ENCODE measurements around the gene IDH3G.
"Not testable (repeated sequence)": the region's sequence is repeated elsewhere in the genome, so short reads cannot be mapped to it uniquely, and the experiment has no call there.

Gene IDH3G

GRCh38 chrX:153794018-153794896 is at the start of gene IDH3G, which contains the start of gene SSR4:
IDH3G (minus strand) TSS chrX:153794375; CDS start chrX:153794326, 49 bp downstream.
SSR4 (plus strand) TSS chrX:153794668; CDS start chrX:153794688, 20 bp downstream.
- DNase-seq = peak; percentile 85

DNA sequence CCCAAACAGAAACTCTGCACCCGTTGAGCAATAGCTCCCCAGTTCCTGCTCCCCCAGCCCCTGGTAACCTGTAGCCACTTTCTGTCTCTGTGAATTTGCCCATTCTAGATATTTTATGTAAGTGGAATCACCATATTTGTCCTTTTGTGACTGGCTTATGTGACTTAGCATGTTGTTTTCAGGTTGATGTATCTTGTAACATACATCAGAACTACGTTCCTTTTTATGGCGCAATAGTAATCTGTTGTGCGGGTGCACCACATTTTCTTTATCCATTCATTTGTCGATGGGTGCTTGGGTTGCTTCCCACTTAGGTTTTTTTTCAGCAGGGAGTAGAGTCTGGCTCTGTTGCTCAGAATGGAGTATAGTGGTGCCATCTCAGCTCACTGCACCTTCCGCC is 42.7 kb upstream of the IDH3G start:
- DNase-seq = no peak

- no peak for DNase-seq
Observed at GRCh38 chrX:153832728-153833127, 38.6 kb upstream of the IDH3G start.

- DNase-seq = no peak
Observed at GRCh38 chrX:153831429-153832150, 37.4 kb upstream of the IDH3G start.

- DNase-seq = no peak
Observed at GRCh38 chrX:153830640-153831428, 36.7 kb upstream of the IDH3G start.

DNA sequence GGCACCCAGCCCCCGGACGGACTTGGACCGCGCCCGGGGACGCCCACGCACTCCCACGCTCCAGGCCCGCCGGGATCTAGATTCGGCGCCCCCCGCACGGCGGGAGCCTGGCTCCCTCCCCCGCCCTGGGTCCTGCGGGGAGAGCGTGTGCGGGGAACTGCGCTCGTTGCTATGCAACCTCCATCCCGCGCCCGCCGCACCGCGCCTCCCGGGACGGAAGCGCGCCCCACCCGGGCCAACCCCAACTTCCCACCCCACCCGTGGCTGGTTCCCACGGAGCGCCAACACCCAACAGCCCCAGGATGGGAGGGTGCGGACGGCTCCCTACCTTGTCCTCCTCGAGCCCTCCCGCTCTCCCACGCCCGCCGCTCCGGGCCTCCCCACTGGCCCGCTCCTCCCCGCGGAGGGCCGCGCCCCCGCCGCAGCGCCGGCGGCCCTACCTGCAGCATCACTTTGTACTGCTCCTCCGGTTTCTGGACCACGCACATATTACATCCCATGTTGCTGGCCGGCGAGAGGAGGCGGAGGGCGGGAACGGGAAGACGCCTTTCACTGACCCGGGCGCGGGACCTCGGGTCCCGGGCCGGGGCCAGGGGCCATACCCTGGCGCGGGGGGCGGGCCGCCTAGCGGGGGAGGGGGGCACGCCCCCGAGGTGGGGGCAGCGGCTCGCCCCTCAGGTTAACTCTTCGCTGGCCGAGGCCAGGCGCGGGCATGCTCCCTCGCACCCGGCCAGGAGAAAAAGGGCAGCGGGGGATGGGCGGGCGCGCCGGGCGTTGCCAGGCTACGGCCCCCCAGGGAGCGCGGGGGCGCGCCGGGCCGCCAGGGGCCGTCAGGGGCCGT is 35.8 kb upstream of the IDH3G start, which contains the start of gene PDZD4:
Gene PDZD4 (minus strand): TSS at position 746 of the 841 bp plus-strand sequence. CDS start 246 bp downstream, at position 500.
- DNase-seq = no peak

GRCh38 chrX:153829549-153829798 is 35.3 kb upstream of the IDH3G start:
- no peak for DNase-seq

GRCh38 chrX:153828723-153829548 is 34.8 kb upstream of the IDH3G start:
- no peak for DNase-seq

GRCh38 chrX:153828308-153828707 is 34.1 kb upstream of the IDH3G start:
- DNase-seq = no peak

GRCh38 chrX:153827903-153828302 is 33.7 kb upstream of the IDH3G start:
- DNase-seq = no peak

GRCh38 chrX:153827016-153827415 is 32.8 kb upstream of the IDH3G start:
- no peak for DNase-seq

DNA sequence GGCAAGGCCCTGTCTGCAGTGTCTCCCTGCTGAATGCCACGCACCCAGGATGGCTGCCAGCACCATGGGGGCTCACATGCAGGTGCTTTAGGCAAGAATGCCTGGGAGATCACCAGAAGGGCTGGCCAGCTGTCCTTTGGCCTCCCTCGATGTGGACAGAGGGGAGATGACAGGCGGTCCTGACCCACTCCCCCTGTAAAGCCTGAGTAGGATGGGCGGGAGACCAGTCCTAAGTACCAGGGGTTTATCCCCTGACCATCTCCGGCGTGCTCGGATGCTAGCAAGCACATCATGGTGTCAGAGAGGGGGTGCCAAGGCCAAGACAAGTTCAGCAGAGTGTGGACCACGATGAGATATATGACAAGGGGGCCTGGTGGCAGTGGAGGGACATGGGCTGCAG is 30.9 kb upstream of the IDH3G start:
- no peak for DNase-seq

- DNase-seq = no peak
Observed at GRCh38 chrX:153824348-153824747, 30.2 kb upstream of the IDH3G start.

GRCh38 chrX:153821066-153821465 is 26.9 kb upstream of the IDH3G start:
- DNase-seq = no peak

DNA sequence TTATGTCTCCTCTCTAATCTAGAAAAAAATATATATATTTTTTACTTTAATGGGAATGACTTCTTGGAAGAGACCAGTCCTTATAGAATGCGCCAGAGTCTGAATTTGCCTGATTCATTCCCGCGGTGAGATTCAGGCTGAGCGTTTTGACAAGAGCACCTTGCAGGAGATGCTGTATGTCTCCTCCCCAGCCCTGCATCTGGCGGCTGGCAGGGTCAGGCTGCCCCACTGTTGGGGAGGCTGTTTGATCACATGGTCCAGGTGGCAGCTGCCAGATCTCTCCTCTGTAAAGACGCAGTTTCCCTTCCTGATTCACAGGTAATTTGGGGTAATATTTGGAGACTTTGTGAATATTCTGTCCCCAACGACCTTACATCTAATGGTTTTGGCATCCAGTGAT is 26.4 kb upstream of the IDH3G start:
- no peak for DNase-seq

DNA sequence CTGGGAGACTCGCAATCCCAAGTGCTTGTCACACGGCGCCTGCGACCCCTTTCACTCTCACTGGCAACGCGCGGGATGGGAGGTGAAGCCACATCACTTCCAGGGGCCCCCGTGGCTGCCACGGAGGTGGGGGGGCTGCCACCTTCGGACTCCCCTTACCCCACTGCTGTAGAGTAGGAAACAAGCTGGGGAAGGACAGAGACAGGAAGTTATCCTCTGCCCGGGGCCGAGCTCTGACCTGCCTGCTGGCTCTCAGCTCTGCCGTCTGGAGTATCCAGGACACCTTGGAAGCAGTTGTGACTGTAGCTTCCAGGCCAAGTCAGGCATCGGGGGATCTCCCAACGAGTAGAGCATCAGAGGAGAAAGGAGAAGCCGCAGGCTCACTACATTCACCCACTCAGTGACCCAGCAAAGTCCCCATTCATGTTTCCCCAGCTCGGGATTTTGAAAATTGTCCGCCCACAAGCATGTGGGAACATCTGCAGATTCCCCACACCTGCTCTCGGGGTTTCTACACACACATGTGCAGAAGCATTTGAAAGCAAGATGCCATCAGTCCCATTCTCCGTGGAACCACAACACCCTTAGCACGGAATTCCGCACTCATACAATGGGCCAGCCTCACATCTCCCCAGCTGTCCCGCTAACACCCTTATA is 25.3 kb upstream of the IDH3G start:
- DNase-seq = no peak

- no peak for DNase-seq
Observed at GRCh38 chrX:153818571-153819383, 24.6 kb upstream of the IDH3G start.

DNA sequence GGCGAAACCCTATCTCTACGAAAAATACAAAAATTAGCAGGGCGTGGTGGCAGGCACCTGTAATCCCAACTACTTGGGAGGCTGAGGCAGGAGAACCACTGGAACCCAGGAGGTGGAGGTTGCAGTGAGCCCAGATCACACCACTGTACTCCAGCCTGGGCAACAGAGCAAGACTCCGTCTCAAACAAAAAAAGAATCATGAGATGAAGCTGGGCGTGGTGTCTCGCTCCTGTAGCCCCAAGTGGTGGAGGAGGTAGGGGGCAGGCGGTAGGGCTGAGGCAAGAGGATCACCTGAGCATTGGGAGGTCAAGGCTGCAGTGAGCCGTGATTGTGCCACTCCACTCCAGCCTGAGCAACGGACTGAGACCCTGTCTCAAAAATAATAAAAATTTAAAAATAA is 23.9 kb upstream of the IDH3G start:
- not testable (repeated sequence) for DNase-seq

DNA sequence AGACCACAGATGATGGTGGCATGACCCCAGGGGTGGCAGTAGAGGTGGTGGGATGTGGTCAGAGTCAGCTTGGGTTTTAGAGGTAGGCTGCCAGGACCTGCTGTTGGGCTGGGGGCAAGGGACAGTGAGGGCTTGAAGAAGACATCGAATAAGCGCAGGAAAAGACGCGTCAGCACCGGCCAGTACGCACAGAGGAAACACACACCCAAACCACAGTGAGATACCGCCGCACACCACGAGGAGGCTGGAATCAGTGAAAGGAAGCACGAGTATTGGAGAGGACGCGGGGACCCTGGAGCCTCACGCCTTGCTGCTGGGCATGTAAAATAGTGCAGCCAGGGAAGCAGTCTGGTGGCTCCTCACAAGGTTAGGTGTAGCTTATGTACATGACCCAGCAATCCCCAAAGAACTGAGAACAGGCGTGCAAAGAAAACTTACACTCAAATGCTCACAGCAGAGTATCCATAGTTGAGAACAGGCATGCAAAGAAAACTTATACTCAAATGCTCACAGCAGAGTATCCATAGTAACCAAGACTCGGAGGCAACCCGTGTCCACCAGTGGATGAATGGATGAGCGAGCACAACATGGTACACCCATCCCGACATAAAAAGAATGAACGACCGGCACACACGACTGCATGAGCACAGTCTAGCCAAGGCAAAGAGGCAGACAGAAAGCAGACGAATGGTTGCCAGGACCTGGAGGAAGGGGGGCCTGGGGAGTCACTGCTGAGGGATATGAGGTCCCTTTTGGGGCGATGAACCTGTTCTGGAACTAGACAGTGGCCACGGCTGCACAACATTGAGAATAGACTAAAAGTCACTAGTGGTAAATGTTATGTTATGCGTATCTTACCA is 22.9 kb upstream of the IDH3G start:
- no peak for DNase-seq
